HG02884 (cell line): ENCODE measurements around the gene STXBP1.

Source experiments
- ATAC-seq: cut with Tn5 transposase; IDR thresholded peaks from one replicate; pipeline ENCODE4 v1.9.1; 2021; ENCODE audit warnings: mild to moderate bottlenecking, moderate library complexity; ENCODE audit not compliant: unreplicated experiment

Gene STXBP1

DNA sequence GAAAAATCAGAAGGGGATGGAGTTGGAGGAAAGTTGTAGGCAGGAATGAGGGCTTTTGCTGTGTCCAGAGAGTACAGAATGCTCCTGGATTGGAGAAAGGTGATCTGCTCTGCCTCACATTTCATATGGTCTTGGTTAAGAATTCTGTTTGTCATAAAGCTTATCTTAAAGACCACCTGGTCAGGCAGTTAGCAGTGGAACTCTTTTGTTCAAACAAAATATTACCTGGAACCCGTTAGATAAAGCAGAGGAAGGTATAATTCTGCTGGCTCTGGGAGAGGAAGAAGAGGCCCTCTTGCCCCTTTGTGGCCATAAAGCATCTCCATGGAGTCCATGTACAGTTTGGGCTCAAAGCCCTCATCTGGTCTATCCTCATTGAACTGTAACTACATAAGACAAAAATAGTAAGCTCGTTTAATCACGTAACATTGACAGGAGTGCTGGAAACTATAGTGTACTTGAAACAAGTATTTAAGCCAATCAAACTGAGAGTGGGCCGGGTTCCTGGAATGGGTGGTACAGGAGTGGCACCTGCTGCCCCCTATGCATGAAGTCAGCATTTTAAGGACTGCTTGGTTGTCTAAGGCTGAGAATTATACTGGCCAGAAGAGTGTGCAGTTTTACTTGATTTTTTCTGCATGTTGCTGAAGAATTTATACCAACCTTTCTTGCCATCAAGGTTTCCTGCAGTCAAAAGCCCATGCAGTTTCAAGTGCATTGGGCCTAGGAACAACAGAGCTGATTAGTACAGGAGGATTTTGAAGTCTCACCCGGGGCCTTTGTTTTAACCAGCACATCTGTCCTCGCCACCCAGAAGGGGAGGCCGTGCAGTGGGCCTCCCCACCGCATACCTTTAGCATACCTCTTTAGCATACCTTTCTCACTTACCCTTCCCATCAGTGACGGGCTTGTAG lies 39.9 kb downstream of the STXBP1 start:
- ATAC-seq, result no peak

DNA sequence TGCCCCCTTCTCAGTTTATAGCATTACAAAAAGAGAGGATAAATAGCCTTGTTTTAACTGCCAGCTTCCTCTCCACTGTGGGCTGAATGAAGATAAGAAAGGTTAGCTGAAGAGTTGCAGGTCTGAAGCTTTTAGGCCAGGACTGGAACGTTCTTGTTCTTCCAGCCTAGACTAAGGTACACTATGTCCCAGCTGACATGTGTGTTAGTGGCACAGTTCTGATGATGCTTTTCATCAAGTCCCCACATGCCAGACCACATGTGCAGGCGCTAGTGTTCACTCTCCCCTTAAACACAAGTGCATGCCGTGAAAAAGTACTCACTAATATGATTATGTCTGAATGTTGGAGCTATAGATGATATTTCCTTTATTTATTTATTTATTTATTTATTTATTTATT lies 40.7 kb downstream of the STXBP1 start:
- ATAC-seq, result no peak

- ATAC-seq, result no peak
Observed at GRCh38 chr9:127654619-127655018, 42.5 kb downstream of the STXBP1 start.

DNA sequence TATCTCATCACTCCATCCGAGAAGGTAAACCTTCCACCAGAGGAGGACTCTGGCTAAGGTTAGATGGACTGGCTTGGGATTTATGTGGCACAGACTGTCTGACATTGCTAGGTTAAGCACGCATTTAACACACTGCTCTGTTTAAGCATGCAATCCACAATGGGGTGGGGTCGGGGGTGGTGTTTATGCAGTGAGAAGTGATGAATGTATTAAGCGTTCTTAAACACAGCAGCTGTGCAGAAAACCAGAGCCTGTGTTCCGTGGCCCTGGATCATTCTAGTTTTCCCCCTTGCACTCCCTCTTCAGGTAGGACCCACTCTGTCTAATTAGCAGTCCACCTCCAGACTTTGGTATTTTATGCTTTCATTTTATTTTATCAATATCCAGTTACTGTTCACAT lies 46.4 kb downstream of the STXBP1 start:
- no peak for ATAC-seq

DNA sequence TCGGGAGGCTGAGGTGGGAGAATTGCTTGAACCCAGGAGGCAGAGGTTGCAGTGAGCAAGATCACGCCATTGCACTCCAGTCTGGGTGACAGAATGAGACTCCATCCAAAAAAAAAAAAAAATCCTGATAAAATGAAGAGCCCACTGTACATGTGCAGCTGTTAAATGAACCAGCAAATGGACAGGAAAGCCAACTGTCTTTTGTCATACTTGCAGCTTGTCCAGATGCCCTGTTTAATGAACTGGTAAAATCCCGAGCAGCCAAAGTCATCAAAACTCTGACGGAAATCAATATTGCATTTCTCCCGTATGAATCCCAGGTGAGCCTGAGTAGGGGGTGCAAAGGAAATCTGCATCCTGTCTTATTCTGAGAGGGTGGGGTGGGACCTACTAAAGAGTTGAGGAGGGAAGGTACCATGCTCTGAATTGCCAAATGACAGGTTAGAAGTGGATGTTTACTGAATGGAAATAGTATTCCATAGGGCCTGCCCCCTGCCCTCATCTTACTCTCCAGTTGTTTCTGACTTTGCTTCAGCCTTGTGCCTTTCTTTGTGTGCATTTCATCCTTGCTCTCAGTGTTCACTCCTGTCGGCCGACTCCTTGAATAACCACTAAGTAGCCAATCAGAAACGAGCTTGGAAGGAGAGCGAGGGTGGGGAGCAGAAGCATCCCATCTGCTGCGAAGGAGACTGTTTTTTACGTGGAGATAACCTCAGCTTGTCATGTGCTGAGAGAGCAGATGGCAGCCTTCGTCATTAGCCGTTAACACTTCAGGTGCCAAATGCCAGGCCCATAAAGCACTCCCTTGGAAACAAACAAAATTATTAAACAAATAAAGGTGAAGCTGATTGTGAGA lies 49.0 kb downstream of the STXBP1 start:
- ATAC-seq, result no peak

DNA sequence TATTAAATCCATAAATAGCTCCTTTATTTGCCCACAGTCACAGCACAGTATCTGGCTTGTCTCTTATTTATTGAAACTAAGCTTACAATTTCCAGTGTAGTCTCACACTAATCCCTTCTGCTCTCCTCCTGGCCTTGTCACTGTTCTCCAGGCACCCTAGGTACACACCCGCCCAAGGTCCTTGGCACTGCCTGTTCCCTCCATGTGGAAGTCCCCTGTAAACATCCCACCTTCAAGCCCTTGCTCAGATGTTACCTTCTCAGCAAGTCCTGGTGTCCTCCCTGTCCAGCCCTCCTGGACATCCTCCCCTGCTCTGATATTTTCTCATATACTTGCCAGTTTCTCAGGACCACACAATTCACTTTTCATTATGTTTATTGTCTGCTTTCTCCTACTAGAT lies 50.5 kb downstream of the STXBP1 start:
- no peak for ATAC-seq

DNA sequence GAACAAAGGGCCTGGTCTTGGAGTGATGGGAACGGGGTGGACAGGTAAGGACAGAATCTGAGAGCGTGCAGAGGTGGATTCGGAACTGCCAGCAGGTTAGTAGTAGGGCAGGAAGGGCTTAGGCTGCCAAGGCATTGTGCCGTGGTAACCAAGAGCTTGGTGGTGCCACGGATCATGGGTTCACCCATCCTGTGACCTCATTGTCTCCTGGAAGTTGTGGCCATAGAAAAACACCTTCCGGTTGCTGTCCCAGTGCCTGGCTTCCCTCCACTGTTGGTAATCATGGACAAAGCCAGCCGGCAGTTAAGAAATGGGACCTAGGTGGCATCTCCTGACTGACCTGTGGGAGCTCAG lies 52.2 kb downstream of the STXBP1 start:
- ATAC-seq, result no peak

- ATAC-seq, result no peak
Observed at GRCh38 chr9:127664678-127665507, 52.8 kb downstream of the STXBP1 start.

DNA sequence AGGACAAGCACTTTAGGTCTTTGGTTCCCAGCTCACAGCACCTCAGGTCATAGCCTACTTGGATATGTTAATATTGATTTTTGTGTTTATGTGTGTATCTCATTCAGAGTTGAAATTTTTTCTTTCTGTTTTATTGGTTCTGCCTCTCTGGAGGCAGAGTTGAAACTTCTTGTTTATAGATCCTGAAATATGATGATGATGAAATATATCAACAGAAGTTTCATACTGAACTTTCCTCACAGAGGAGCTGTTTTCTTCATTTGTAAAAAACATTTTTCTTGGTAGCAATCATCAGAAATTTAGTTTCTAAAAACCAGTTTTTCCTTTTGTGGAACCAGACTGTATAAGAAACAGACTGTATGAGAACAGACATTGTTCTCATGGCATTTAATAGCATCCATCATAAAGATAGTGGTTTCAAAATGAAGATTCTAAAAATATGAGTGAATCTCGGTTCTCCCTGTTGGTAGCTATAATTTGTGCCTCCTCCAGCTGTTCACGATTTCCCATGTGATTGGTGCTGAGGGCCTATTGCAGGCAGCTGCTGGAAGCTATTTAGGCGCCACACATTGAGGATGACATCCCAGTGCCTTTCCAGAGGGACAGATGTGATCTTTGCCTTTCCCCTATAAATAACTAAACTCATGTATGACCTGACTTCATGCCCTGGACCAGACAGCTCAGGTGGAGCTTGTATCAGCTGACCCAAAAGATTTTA lies 55.2 kb downstream of the STXBP1 start:
- ATAC-seq, result no peak

- ATAC-seq, result no peak
Observed at GRCh38 chr9:127667906-127668305, 55.8 kb downstream of the STXBP1 start.

- ATAC-seq, result no peak
Observed at GRCh38 chr9:127673234-127673633, 61.2 kb downstream of the STXBP1 start.

DNA sequence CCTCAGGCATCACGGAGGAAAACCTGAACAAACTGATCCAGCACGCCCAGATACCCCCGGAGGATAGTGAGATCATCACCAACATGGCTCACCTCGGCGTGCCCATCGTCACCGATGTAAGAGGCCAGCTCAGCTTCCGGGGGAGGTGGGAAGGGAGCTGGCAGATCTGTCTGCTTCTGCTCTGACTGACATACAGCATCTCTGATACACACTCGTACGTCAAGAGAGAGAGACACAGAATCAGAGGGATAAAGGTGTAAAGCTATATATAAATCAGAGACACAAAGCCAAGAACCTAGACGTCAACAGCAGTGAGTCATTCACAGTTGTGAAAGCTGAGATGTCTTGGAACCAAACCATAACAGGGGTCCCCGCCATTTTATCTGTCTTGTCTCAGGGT lies 64.6 kb downstream of the STXBP1 start:
- no peak for ATAC-seq

DNA sequence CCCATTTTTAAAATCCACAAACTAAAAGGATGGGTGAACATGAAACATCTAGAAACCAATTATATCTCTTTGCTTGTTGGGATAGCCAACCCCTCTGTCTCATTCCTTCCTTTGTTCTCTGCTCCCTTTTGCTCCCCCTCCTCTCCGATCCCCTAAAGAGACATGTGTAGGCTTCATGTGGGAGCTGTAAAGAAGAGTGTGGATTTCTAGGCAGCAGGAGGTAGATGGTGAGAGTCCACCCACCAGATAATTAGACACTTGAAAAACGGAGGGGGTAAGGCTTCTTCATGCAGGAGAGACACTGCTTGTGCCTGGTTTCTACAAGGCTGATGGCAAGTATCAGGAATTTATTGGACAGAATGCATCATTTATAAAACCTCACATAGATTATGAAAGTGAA lies 67.4 kb downstream of the STXBP1 start:
- ATAC-seq, result no peak

- no peak for ATAC-seq
Observed at GRCh38 chr9:127680226-127680625, 68.1 kb downstream of the STXBP1 start.

DNA sequence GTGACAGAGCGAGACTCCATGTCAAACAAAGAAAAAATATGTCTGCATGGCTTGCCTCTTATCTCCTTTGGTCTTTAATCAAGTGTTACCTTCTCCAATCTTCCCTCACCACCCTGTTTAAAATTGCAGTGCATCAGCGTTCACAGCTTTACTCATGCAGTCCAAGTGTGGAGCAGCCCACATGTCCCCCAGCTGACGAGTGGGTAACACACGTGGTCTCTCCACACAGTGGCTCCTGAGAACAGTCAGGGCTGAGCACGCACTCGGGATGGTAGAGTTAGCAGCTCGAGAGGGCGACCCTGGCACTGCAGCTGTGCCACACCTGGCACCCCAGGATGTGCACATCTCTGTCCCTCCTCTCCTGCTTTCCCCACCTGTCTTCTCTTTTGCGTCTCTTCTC lies 68.8 kb downstream of the STXBP1 start:
- ATAC-seq, result no peak

GRCh38 chr9:127682351-127683136 lies 70.5 kb downstream of the STXBP1 start:
- no peak for ATAC-seq

DNA sequence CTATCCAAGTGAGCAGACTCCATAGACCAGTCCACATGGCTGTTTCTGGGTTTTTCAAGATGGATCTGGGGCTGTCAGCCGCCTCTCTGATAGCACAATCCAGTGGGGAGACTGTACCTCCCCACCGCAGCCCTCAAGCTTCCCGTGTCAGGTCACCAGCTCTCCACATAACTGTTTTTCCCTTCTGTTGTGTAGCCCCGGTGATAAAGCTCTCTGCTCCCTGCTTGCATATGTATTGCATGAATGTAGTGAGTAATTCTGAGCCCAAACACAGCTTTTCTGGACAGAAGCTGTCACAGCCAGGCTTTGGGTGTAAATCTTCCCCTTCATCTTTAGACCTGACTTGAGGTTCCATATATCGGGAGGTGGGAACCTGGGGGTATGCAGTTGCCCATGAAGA lies 71.6 kb downstream of the STXBP1 start:
- no peak for ATAC-seq

GRCh38 chr9:127684576-127684975 lies 72.5 kb downstream of the STXBP1 start:
- no peak for ATAC-seq

GRCh38 chr9:127686461-127687393 lies 74.7 kb downstream of the STXBP1 start:
- no peak for ATAC-seq
